B cell (primary cell): ENCODE data around the gene DMKN. TPM values are rescaled to one million over a fixed set of nuclear protein-coding genes. Genes with fewer than 3 reads are reported as not detected.

ENCODE experiments used
- ATAC-seq: fragments of 200-7000 bp; cut with Tn5 transposase; one replicate; pipeline ENCODE4 v1.10.0; 2021; ENCODE audit warnings: low read depth, mild to moderate bottlenecking, moderate number of reproducible peaks, moderate library complexity
- CTCF ChIA-PET: fragments of 350-600 bp; sonication (Branson Sonifier 250); formaldehyde crosslinking; loops from one replicate; lab custom pipeline; 2021; ENCODE audit warnings: antibody characterized with exemption, inconsistent platforms; lab: Charles Lee
- POLR2A ChIA-PET: fragments of 350-600 bp; sonication (Branson Sonifier 250); formaldehyde crosslinking; loops from one replicate; lab custom pipeline; 2021; ENCODE audit warnings: antibody characterized with exemption; lab: Charles Lee
- DNase-seq: peaks from one replicate; pipeline ENCODE4 v3.0.0; 2013
- H2AFZ ChIP-seq: 2 replicates; pipeline ENCODE4 v1.6.1; 2012; ENCODE audit warnings: mild to moderate bottlenecking, low read depth, low read length; ENCODE audit not compliant: insufficient read depth, poor library complexity, severe bottlenecking
- H3K27ac ChIP-seq, 2 donors: 1 replicate in 1 of 2; 2 replicates in 1 of 2; pipeline ENCODE4 v1.5.1; 2012 to 2013; ENCODE audit warnings: low read length in 2 of 2, mild to moderate bottlenecking in 2 of 2, moderate library complexity in 1 of 2
- H3K27me3 ChIP-seq, 4 experiments: fragments of 200-600 bp in 1 of 4; sonication (generic) in 1 of 4; replicated peaks in 1 of 4; 1 replicate in 2 of 4; 2 replicates in 2 of 4; pipeline versions ENCODE4 v1.6.1 to v1.7.0; 2013 to 2016; ENCODE audit warnings: low read length in 3 of 4, mild to moderate bottlenecking in 2 of 4, mixed read lengths in 1 of 4, moderate library complexity in 1 of 4; ENCODE audit not compliant: insufficient read depth in 4 of 4, control insufficient read depth in 3 of 4; ENCODE audit errors: control extremely low read depth in 1 of 4
- H3K36me3 ChIP-seq, 2 experiments: replicated peaks in 1 of 2; 1 replicate in 1 of 2; 2 replicates in 1 of 2; pipeline versions ENCODE4 v1.6.1 to v1.7.1; 2013; ENCODE audit warnings: low read length in 1 of 2; ENCODE audit not compliant: insufficient read depth in 2 of 2, control insufficient read depth in 1 of 2; ENCODE audit errors: control extremely low read depth in 1 of 2, extremely low read depth in 1 of 2
- H3K4me1 ChIP-seq, 2 donors: fragments of 200-600 bp in 1 of 2; sonication (generic) in 1 of 2; 1 replicate in 1 of 2; 2 replicates in 1 of 2; pipeline versions ENCODE4 v1.5.1 to v1.6.1; 2013 to 2017; ENCODE audit warnings: low read length in 2 of 2; ENCODE audit not compliant: control insufficient read depth in 2 of 2, insufficient read depth in 2 of 2
- H3K4me2 ChIP-seq: replicated peaks from 2 replicates; pipeline ENCODE3; 2012; ENCODE audit warnings: mild to moderate bottlenecking, low read depth, low read length; ENCODE audit not compliant: poor library complexity, severe bottlenecking
- H3K4me3 ChIP-seq, 5 experiments: fragments of 200-600 bp in 1 of 5; sonication (generic) in 1 of 5; 1 replicate in 3 of 5; 2 replicates in 2 of 5; pipeline versions ENCODE4 v1.5.1 to v1.7.0; 2011 to 2016; ENCODE audit warnings: low read length in 4 of 5, mild to moderate bottlenecking in 4 of 5, low read depth in 2 of 5, control low read depth in 1 of 5, moderate library complexity in 1 of 5; ENCODE audit not compliant: insufficient read depth in 1 of 5; ENCODE audit errors: control extremely low read depth in 1 of 5, extremely low read depth in 1 of 5
- H3K79me2 ChIP-seq: fragments of 200-600 bp; sonication (generic); one replicate; pipeline ENCODE4 v1.6.0; 2016; ENCODE audit warnings: low read length; ENCODE audit not compliant: control insufficient read depth, insufficient read depth
- H3K9ac ChIP-seq: fragments of 200-600 bp; sonication (generic); 2 replicates; pipeline ENCODE4 v1.6.1; 2017; ENCODE audit warnings: mild to moderate bottlenecking, low read length, moderate library complexity
- H3K9me3 ChIP-seq, 3 donors: one replicate each; pipeline versions ENCODE4 v1.6.1 to v1.7.1; 2013; ENCODE audit warnings: low read length in 2 of 3; ENCODE audit not compliant: control insufficient read depth in 2 of 3, insufficient read depth in 1 of 3; ENCODE audit errors: control extremely low read depth in 1 of 3
- H4K20me1 ChIP-seq: 2 replicates; pipeline ENCODE4 v1.6.0; 2012; ENCODE audit warnings: mild to moderate bottlenecking, low read length; ENCODE audit not compliant: insufficient read depth, control insufficient read depth, poor library complexity, severe bottlenecking
- H3K27ac Mint-ChIP-seq: one replicate; pipeline ENCODE4 v1.8.0; 2021; ENCODE audit warnings: mixed read lengths
- H3K27me3 Mint-ChIP-seq: one replicate; pipeline ENCODE4 v1.8.0; 2021; ENCODE audit warnings: mixed read lengths
- H3K4me1 Mint-ChIP-seq: one replicate; pipeline ENCODE4 v1.8.0; 2021; ENCODE audit warnings: mixed read lengths
- H3K4me3 Mint-ChIP-seq: one replicate; pipeline ENCODE4 v1.8.0; 2021; ENCODE audit warnings: mixed read lengths
- H3K9me3 Mint-ChIP-seq: one replicate; pipeline ENCODE4 v1.8.0; 2022; ENCODE audit warnings: mixed read lengths; ENCODE audit not compliant: insufficient read depth
- CTCF ChIP-seq: fragments of 200-600 bp; IDR thresholded peaks from one replicate; pipeline ENCODE4 v1.8.0; 2022; ENCODE audit warnings: antibody characterized with exemption, mild to moderate bottlenecking
- EZH2 ChIP-seq: IDR thresholded peaks from 2 replicates; pipeline ENCODE4 v1.6.1; 2012; ENCODE audit warnings: borderline replicate concordance, low read depth, mild to moderate bottlenecking, moderate library complexity, low read length; ENCODE audit not compliant: insufficient read depth, poor library complexity, severe bottlenecking
- WGBS: methylation state at CpG from one replicate; pipeline ENCODE4 v1.1.5; 2013; ENCODE audit warnings: missing lambda C conversion rate; ENCODE audit not compliant: insufficient coverage; 5-methylcytosine and 5-hydroxymethylcytosine counted together
- intact Hi-C: fragments of 100-400 bp; cut with micrococcal nuclease; formaldehyde crosslinking; loops from one replicate; pipeline ENCODE4 v1.10.0; 2022
- polyA plus RNA-seq: library from polyadenylated mRNA; depleted of rRNA; stranded (reverse); fragments of >200 nt; gene quantifications from 2 replicates; pipeline ENCODE4 v1.2.3, GENCODE V29; 2012
- total RNA-seq, 2 donors: library from RNA; stranded (reverse); fragments of 120-200 nt in 1 of 2; gene quantifications; 1 replicate in 1 of 2; 2 replicates in 1 of 2; pipeline versions ENCODE4 v1.2.3 to v1.2.4, GENCODE V29; 2013 to 2022

DMKN gene
- total and polyA plus RNA-seq, 2 donors (not counting 1 experiment from before 2014, with no cell fraction given) = 0.58 to 4.5 TPM

GRCh38 chr19:35495107-35496064 is 18.1 kb downstream of the DMKN start:
- TF ChIP-seq EZH2 (no peak), CTCF (peak; percentile 100)
- Histone ChIP-seq H4K20me1 (no peaks in the 10 kb centered on the region), H3K27me3 (peaks cover 0 to 6% (median 2%) of the 10 kb centered on the region in 4 experiments), H3K79me2 (no peaks in the 10 kb centered on the region), H3K9ac (no peak overlapping the region), H2AFZ (peak overlapping the region; percentile 64), H3K4me2 (peak overlapping the region; percentile 76), H3K9me3 (no peaks in the 10 kb centered on the region), H3K4me3 (peak overlapping the region in 1 of 5 experiments; percentile 24), H3K36me3 (no peaks in the 10 kb centered on the region), H3K27ac (no peak overlapping the region), H3K4me1 (peaks cover 6 to 11% of the 10 kb centered on the region in 2 donors)
- DNase-seq (peak; percentile 82), ATAC-seq (peak; percentile 99)
- ChIA-PET CTCF (interaction anchor here (0.6 to 4.2 kb wide), 49 partner anchors 9 to 429 kb away, joined by 3 to 76 read pairs (median 4); partner anchors contain the start of genes FFAR1, FFAR2, FFAR3 and LGI4), POLR2A (interaction anchor here (0.6 to 1.2 kb wide), 5 partner anchors 34 to 148 kb away, joined by 3 to 4 read pairs (median 3); partner anchors contain the start of gene FFAR1)
- peaks cover 9% of the 10 kb centered on the region for H3K27me3 Mint-ChIP-seq
- intact Hi-C loops = loop anchor here (1.0 to 10.0 kb wide), 3 partner anchors 27 to 351 kb away; partner anchors contain the start of gene FXYD7
- no peak overlapping the region for H3K27ac Mint-ChIP-seq
- no peak overlapping the region for H3K4me3 Mint-ChIP-seq
- H3K4me1 Mint-ChIP-seq = peaks cover 8% of the 10 kb centered on the region
- no peaks in the 10 kb centered on the region for H3K9me3 Mint-ChIP-seq
- 30% methylated on average over 28 of the region's 30 CpGs for WGBS
